HCT116 (cell line): ENCODE data around the gene NF2. TPM values are rescaled to one million over a fixed set of nuclear protein-coding genes. Genes with fewer than 3 reads are reported as not detected.

Source experiments
- ATAC-seq: fragments of 200-7000 bp; cut with Tn5 transposase; 2 replicates; pipeline ENCODE4 v1.9.1; 2020; ENCODE audit warnings: mild to moderate bottlenecking, moderate library complexity
- BruUV-seq: library from RNA; stranded (reverse); fragments of 400-500 nt; replicated peaks from 2 replicates; lab custom pipeline; 2021; lab: Mats Ljungman, UMichigan
- CTCF ChIA-PET: fragments of 300-600 bp; sonication (Branson Sonifier 250); formaldehyde crosslinking; loops from one replicate; lab custom pipeline; 2021; ENCODE audit warnings: antibody characterized with exemption; lab: Charles Lee
- POLR2A ChIA-PET: fragments of 300-600, 350-600 bp; sonication (Branson Sonifier 250); formaldehyde crosslinking; loops from one replicate; lab custom pipeline; 2021; ENCODE audit warnings: antibody characterized with exemption; lab: Charles Lee
- RAD21 ChIA-PET, 2 experiments: fragments of 300-600 bp; sonication (Branson Sonifier 250); formaldehyde crosslinking; loops; one replicate each; lab custom pipeline; 2023; ENCODE audit warnings: low total read pairs in 2 of 2; ENCODE audit not compliant: uncharacterized antibody in 2 of 2, unreplicated experiment in 2 of 2, low non-redundant PET in 1 of 2; lab: Charles Lee
- DNase-seq: peaks from one replicate; pipeline ENCODE4 v3.0.0-alpha.2; 2010; ENCODE audit warnings: low read depth, low spot score
- H2AFZ ChIP-seq: fragments of 200-600 bp; shearing (Covaris generic), sonication (generic); 2 replicates; pipeline ENCODE4 v1.6.1; 2017; ENCODE audit warnings: low read depth, mixed run types, mixed read lengths, antibody characterized with exemption, low read length; ENCODE audit not compliant: poor library complexity, severe bottlenecking
- H3K27ac ChIP-seq: 2 replicates; pipeline ENCODE4 v1.5.1; 2012; ENCODE audit warnings: low read depth, low read length
- H3K27me3 ChIP-seq: fragments of 200-600 bp; sonication (generic); 2 replicates; pipeline ENCODE4 v1.6.1; 2016; ENCODE audit warnings: mixed run types, low read length, mixed read lengths; ENCODE audit not compliant: insufficient read depth
- H3K36me3 ChIP-seq, 2 experiments: fragments of 200-500 bp in 1 of 2; fragments of 200-600 bp in 1 of 2; sonication (Bioruptor generic) in 1 of 2; sonication (generic) in 1 of 2; 2 replicates each; pipeline versions ENCODE4 v1.5.1 to v1.6.1; 2014 to 2016; ENCODE audit warnings: low read length in 2 of 2, inconsistent platforms in 1 of 2, mixed read lengths in 1 of 2, mixed run types in 1 of 2; ENCODE audit not compliant: insufficient read depth in 2 of 2, control insufficient read depth in 1 of 2
- H3K4me1 ChIP-seq, 2 experiments: fragments of 200-600 bp in 1 of 2; sonication (generic) in 1 of 2; 2 replicates each; pipeline versions ENCODE4 v1.5.1 to v1.6.1; 2012 to 2017; ENCODE audit warnings: low read length in 2 of 2, inconsistent platforms in 1 of 2, mild to moderate bottlenecking in 1 of 2, mixed read lengths in 1 of 2, mixed run types in 1 of 2, moderate library complexity in 1 of 2; ENCODE audit not compliant: insufficient read depth in 2 of 2, control insufficient read depth in 1 of 2
- H3K4me2 ChIP-seq: fragments of 200-600 bp; sonication (generic); 2 replicates; pipeline ENCODE4 v1.6.1; 2017; ENCODE audit warnings: mixed run types, low read length, mixed read lengths
- H3K4me3 ChIP-seq, 2 experiments: fragments of 200-600 bp in 1 of 2; sonication (generic) in 1 of 2; replicated peaks in 1 of 2; 2 replicates each; pipeline ENCODE4 v1.5.1; 2011 to 2016; ENCODE audit warnings: low read length in 2 of 2, control low read depth in 1 of 2, low read depth in 1 of 2, mild to moderate bottlenecking in 1 of 2, mixed read lengths in 1 of 2, mixed run types in 1 of 2
- H3K79me2 ChIP-seq: fragments of 200-600 bp; sonication (generic); 2 replicates; pipeline ENCODE4 v1.6.1; 2017; ENCODE audit warnings: mild to moderate bottlenecking, mixed run types, low read length, moderate library complexity, mixed read lengths; ENCODE audit not compliant: insufficient read depth
- H3K9ac ChIP-seq: fragments of 200-600 bp; sonication (generic); 2 replicates; pipeline ENCODE4 v1.6.1; 2016; ENCODE audit warnings: low read length, mixed read lengths
- H3K9me2 ChIP-seq: fragments of 200-600 bp; sonication (generic), shearing (Covaris generic); 2 replicates; pipeline ENCODE4 v1.6.1; 2017; ENCODE audit warnings: mixed run types, mild to moderate bottlenecking, moderate library complexity; ENCODE audit not compliant: insufficient read depth
- H3K9me3 ChIP-seq, 2 experiments: fragments of 200-500 bp in 1 of 2; fragments of 200-600 bp in 1 of 2; sonication (Bioruptor generic) in 1 of 2; sonication (generic) in 1 of 2; 2 replicates each; pipeline ENCODE4 v1.6.1; 2014 to 2017; ENCODE audit warnings: low read length in 2 of 2, mixed read lengths in 2 of 2, inconsistent platforms in 1 of 2, low read depth in 1 of 2, mild to moderate bottlenecking in 1 of 2, mixed run types in 1 of 2, moderate library complexity in 1 of 2; ENCODE audit not compliant: control insufficient read depth in 1 of 2, insufficient read depth in 1 of 2
- H4K20me1 ChIP-seq: fragments of 200-600 bp; sonication (generic), shearing (Covaris generic); 2 replicates; pipeline ENCODE4 v1.6.1; 2017; ENCODE audit warnings: mixed run types, mild to moderate bottlenecking, moderate library complexity; ENCODE audit not compliant: insufficient read depth
- CEBPB ChIP-seq: IDR thresholded peaks from 2 replicates; pipeline ENCODE4 v1.6.1; 2012; ENCODE audit warnings: low read depth
- ELF1 ChIP-seq: IDR thresholded peaks from 2 replicates; pipeline ENCODE4 v1.6.1; 2012; ENCODE audit warnings: low read depth, borderline replicate concordance
- EZH2 ChIP-seq: fragments of 200-600 bp; sonication (generic); IDR thresholded peaks from 2 replicates; pipeline ENCODE4 v1.6.1; 2017; ENCODE audit warnings: antibody characterized with exemption, mixed run types
- JUND ChIP-seq: IDR thresholded peaks from 2 replicates; pipeline ENCODE4 v1.6.1; 2012
- POLR2A ChIP-seq: IDR thresholded peaks from 2 replicates; pipeline ENCODE4 v1.7.0; 2011; ENCODE audit warnings: borderline replicate concordance; ENCODE audit not compliant: insufficient read depth, insufficient read length; ENCODE audit errors: extremely low read depth
- POLR2AphosphoS5 ChIP-seq: IDR thresholded peaks from 2 replicates; pipeline ENCODE4 v1.6.1; 2011; ENCODE audit warnings: mild to moderate bottlenecking, low read depth, low read length, moderate library complexity
- SRF ChIP-seq: IDR thresholded peaks from 2 replicates; pipeline ENCODE4 v1.6.1; 2012; ENCODE audit warnings: low read depth
- TCF7L2 ChIP-seq: IDR thresholded peaks from 2 replicates; pipeline ENCODE4 v1.7.0; 2011; ENCODE audit warnings: borderline replicate concordance, inconsistent platforms; ENCODE audit not compliant: insufficient read depth, insufficient read length; ENCODE audit errors: extremely low read depth
- YY1 ChIP-seq: IDR thresholded peaks from 2 replicates; pipeline ENCODE4 v1.6.1; 2011; ENCODE audit warnings: low read length, low read depth, moderate library complexity, mild to moderate bottlenecking; ENCODE audit not compliant: insufficient replicate concordance; ENCODE audit errors: extremely low read depth
- ZFX ChIP-seq: fragments of 450-650 bp; IDR thresholded peaks from 2 replicates; pipeline ENCODE4 v1.6.1; 2017
- ZNF274 ChIP-seq: fragments of 200-500 bp; sonication (Bioruptor generic); IDR thresholded peaks from 2 replicates; pipeline ENCODE4 v1.6.1; 2014; ENCODE audit warnings: mild to moderate bottlenecking, low read depth, low read length, inconsistent platforms
- intact Hi-C: fragments of 100-400 bp; cut with micrococcal nuclease; formaldehyde crosslinking; loops from 2 replicates; pipeline ENCODE4 v1.10.0; 2022
- total RNA-seq: library from RNA; stranded (reverse); gene quantifications from one replicate; pipeline ENCODE4 v1.2.1, GENCODE V29; 2021; ENCODE audit not compliant: unreplicated experiment
- TF ChIP-seq, protein P1 (sequence below): IDR thresholded peaks from 2 replicates; pipeline ENCODE4 v1.6.1; 2012
- TF ChIP-seq, protein P2 (sequence below), 3 experiments: fragments of 200-600 bp in 1 of 3; sonication (generic) in 1 of 3; IDR thresholded peaks in 2 of 3; conservative IDR thresholded peaks in 1 of 3; 2 replicates each; pipeline ENCODE4 v1.5.1; 2012 to 2017; ENCODE audit warnings: low read depth in 2 of 3, low read length in 2 of 3, antibody characterized with exemption in 1 of 3, borderline replicate concordance in 1 of 3, control low read depth in 1 of 3, mild to moderate bottlenecking in 1 of 3, mixed read lengths in 1 of 3, mixed run types in 1 of 3, moderate library complexity in 1 of 3; ENCODE audit not compliant: insufficient read depth in 1 of 3

The NF2 gene
- total RNA-seq, 1 experiment from 2014 or later: 70.2 TPM

DNA sequence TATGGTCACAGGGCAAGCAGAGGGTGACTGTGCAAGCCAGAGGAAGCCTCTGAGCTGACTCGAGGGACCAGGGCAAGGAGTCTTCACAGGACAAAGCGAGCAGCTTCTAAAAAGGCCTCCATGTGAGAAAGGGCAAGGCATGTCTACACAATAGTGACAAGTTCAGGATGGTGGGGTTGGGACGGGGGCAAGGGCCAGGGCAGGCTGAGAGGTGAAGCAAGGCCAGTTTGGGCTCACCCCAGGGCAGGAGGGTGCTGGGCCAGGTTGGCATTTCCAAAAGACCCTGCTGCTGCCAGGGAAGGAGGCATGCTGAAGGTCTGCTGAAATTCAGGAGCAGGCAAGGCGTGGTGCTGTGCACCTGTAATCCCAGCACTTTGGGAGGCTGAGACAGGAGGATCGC, 104.0 kb downstream of the NF2 start:
- no TSS peak for BruUV-seq
- TF ChIP-seq ZFX (no peak), CEBPB (no peak), POLR2A (no peak), SRF (no peak), YY1 (no peak), ELF1 (no peak), POLR2AphosphoS5 (no peak), TCF7L2 (no peak), JUND (no peak), EZH2 (no peak), ZNF274 (no peak)
- TF ChIP-seq, protein P1, sequence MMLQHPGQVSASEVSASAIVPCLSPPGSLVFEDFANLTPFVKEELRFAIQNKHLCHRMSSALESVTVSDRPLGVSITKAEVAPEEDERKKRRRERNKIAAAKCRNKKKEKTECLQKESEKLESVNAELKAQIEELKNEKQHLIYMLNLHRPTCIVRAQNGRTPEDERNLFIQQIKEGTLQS: no peak
- TF ChIP-seq, protein P2, sequence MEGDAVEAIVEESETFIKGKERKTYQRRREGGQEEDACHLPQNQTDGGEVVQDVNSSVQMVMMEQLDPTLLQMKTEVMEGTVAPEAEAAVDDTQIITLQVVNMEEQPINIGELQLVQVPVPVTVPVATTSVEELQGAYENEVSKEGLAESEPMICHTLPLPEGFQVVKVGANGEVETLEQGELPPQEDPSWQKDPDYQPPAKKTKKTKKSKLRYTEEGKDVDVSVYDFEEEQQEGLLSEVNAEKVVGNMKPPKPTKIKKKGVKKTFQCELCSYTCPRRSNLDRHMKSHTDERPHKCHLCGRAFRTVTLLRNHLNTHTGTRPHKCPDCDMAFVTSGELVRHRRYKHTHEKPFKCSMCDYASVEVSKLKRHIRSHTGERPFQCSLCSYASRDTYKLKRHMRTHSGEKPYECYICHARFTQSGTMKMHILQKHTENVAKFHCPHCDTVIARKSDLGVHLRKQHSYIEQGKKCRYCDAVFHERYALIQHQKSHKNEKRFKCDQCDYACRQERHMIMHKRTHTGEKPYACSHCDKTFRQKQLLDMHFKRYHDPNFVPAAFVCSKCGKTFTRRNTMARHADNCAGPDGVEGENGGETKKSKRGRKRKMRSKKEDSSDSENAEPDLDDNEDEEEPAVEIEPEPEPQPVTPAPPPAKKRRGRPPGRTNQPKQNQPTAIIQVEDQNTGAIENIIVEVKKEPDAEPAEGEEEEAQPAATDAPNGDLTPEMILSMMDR (IDR thresholded peaks at IDR 0.05 in 2 of 3, conservative IDR thresholded peaks at IDR 0.05 in 1 of 3; ENCODE audit: borderline replicate concordance in 1 of 3, insufficient read depth in 1 of 3, low read depth in 2 of 3, low read length in 2 of 3): no peak
- no peaks in the 10 kb centered on the region for H3K36me3 ChIP-seq
- no peaks in the 10 kb centered on the region for H4K20me1 ChIP-seq
- no peaks in the 10 kb centered on the region for H3K9me2 ChIP-seq
- ATAC-seq (no peak), DNase-seq (no peak)
- POLR2A ChIA-PET: no interaction called here
- peaks cover 12 to 13% of the 10 kb centered on the region in 2 experiments for H3K4me1 ChIP-seq
- intact Hi-C loops: no loop called here
- no peaks in the 10 kb centered on the region for H3K9me3 ChIP-seq
- H3K79me2 ChIP-seq: no peaks in the 10 kb centered on the region
- RAD21 ChIA-PET: no interaction called here
- H3K27me3 ChIP-seq: no peaks in the 10 kb centered on the region
- no peak overlapping the region for H3K9ac ChIP-seq
- H3K4me2 ChIP-seq: no peak overlapping the region
- no peak overlapping the region for H3K4me3 ChIP-seq
- H3K27ac ChIP-seq: no peak overlapping the region
- CTCF ChIA-PET: no interaction called here
- no peak overlapping the region for H2AFZ ChIP-seq
